Stimulated activated CD8-positive, alpha-beta memory T cell treated with anti-CD3 and anti-CD28 coated beads, Interleukin-15, amount 100 ng/mL, for 4 hours (primary cell): ENCODE results near the gene AACS.
"Not testable (repeated sequence)": the region's sequence is repeated elsewhere in the genome, so short reads cannot be mapped to it uniquely, and the experiment has no call there.

Experiments used
- DNase-seq, 2 donors: peaks; one replicate each; pipeline ENCODE4 v3.0.0-alpha.2; 2020; ENCODE audit warnings: low read depth in 2 of 2

Gene AACS

GRCh38 chr12:125092108-125092871 lies 27.1 kb downstream of the AACS start:
- DNase-seq, result no peak

GRCh38 chr12:125092872-125093680 lies 27.8 kb downstream of the AACS start:
- DNase-seq, result no peak

- no peak for DNase-seq
Measured at GRCh38 chr12:125093681-125094330, 28.6 kb downstream of the AACS start.

- no peak for DNase-seq
Measured at GRCh38 chr12:125096894-125097293, 31.7 kb downstream of the AACS start.

GRCh38 chr12:125097427-125097826 lies 32.2 kb downstream of the AACS start:
- no peak for DNase-seq

GRCh38 chr12:125098676-125099408 lies 33.6 kb downstream of the AACS start:
- DNase-seq, result no peak

- DNase-seq, result no peak
Measured at GRCh38 chr12:125099409-125099782, 34.2 kb downstream of the AACS start.

- no peak for DNase-seq
Measured at GRCh38 chr12:125100551-125101434, 35.6 kb downstream of the AACS start.

- no peak for DNase-seq
Measured at GRCh38 chr12:125104982-125105381, 39.7 kb downstream of the AACS start.

GRCh38 chr12:125105600-125105999 lies 40.4 kb downstream of the AACS start:
- DNase-seq, result no peak

- DNase-seq, result no peak
Measured at GRCh38 chr12:125110641-125111360, 45.6 kb downstream of the AACS start.

- DNase-seq, result no peak
Measured at GRCh38 chr12:125111403-125111802, 46.2 kb downstream of the AACS start.

GRCh38 chr12:125112614-125113013 lies 47.4 kb downstream of the AACS start:
- DNase-seq, result not testable (repeated sequence)

GRCh38 chr12:125113263-125113662 lies 48.0 kb downstream of the AACS start:
- DNase-seq, result no peak

- no peak for DNase-seq
Measured at GRCh38 chr12:125113789-125114188, 48.6 kb downstream of the AACS start.

- no peak for DNase-seq
Measured at GRCh38 chr12:125114365-125115141, 49.3 kb downstream of the AACS start.

GRCh38 chr12:125120566-125120965 lies 55.3 kb downstream of the AACS start:
- DNase-seq, result no peak

- DNase-seq, result no peak
Measured at GRCh38 chr12:125121106-125121505, 55.9 kb downstream of the AACS start.

GRCh38 chr12:125122668-125123067 lies 57.4 kb downstream of the AACS start:
- DNase-seq, result no peak
